CD14-positive monocyte (primary cell): Measurements from ENCODE around the gene MON2. TPM values are rescaled to one million over a fixed set of nuclear protein-coding genes. Genes with fewer than 3 reads are reported as not detected.

Source experiments
- DNase-seq, 3 donors: peaks; one replicate each; pipeline ENCODE4 v3.0.0-alpha.2; 2011 to 2022
- H2AFZ ChIP-seq: 2 replicates; pipeline ENCODE4 v1.6.0; 2012; ENCODE audit warnings: mild to moderate bottlenecking, low read depth, low read length, inconsistent platforms; ENCODE audit not compliant: insufficient read depth, poor library complexity, severe bottlenecking
- H3K27ac ChIP-seq, 2 donors: 1 replicate in 1 of 2; 2 replicates in 1 of 2; pipeline ENCODE4 v1.5.1; 2012 to 2013; ENCODE audit warnings: low read length in 2 of 2, control low read depth in 1 of 2, inconsistent platforms in 1 of 2, low read depth in 1 of 2, mild to moderate bottlenecking in 1 of 2
- H3K27me3 ChIP-seq, 2 donors: one replicate each; pipeline versions ENCODE4 v1.6.0 to v1.6.1; 2011 to 2013; ENCODE audit warnings: low read length in 2 of 2; ENCODE audit not compliant: control insufficient read depth in 2 of 2, insufficient read depth in 2 of 2
- H3K36me3 ChIP-seq, 2 donors: replicated peaks in 1 of 2; 1 replicate in 1 of 2; 2 replicates in 1 of 2; pipeline versions ENCODE4 v1.5.1 to v1.6.1; 2012 to 2013; ENCODE audit warnings: low read length in 2 of 2, control low read depth in 1 of 2, inconsistent platforms in 1 of 2, mild to moderate bottlenecking in 1 of 2; ENCODE audit not compliant: insufficient read depth in 2 of 2, control insufficient read depth in 1 of 2
- H3K4me1 ChIP-seq, 2 donors: 1 replicate in 1 of 2; 2 replicates in 1 of 2; pipeline versions ENCODE4 v1.5.1 to v1.6.1; 2012 to 2013; ENCODE audit warnings: low read length in 2 of 2, control low read depth in 1 of 2, inconsistent platforms in 1 of 2, mild to moderate bottlenecking in 1 of 2, moderate library complexity in 1 of 2; ENCODE audit not compliant: insufficient read depth in 2 of 2, control insufficient read depth in 1 of 2
- H3K4me2 ChIP-seq: replicated peaks from 2 replicates; pipeline ENCODE3; 2012; ENCODE audit warnings: low read length, moderate library complexity, mild to moderate bottlenecking; ENCODE audit not compliant: poor library complexity, severe bottlenecking; ENCODE audit errors: extremely low read depth
- H3K4me3 ChIP-seq, 3 experiments: fragments of 200-600 bp in 1 of 3; sonication (generic) in 1 of 3; replicated peaks in 1 of 3; 1 replicate in 2 of 3; 2 replicates in 1 of 3; pipeline ENCODE4 v1.5.1; 2011 to 2013; ENCODE audit warnings: low read length in 3 of 3, mild to moderate bottlenecking in 3 of 3, control low read depth in 2 of 3, low read depth in 2 of 3, inconsistent platforms in 1 of 3, moderate library complexity in 1 of 3
- H3K79me2 ChIP-seq: 2 replicates; pipeline ENCODE4 v1.6.0; 2012; ENCODE audit warnings: mild to moderate bottlenecking, control low read depth, inconsistent platforms, low read length, moderate library complexity; ENCODE audit not compliant: insufficient read depth
- H3K9ac ChIP-seq: 2 replicates; pipeline ENCODE4 v1.6.0; 2017; ENCODE audit warnings: low read length, mild to moderate bottlenecking; ENCODE audit not compliant: insufficient read depth, poor library complexity, severe bottlenecking
- H3K9me3 ChIP-seq, 2 donors: replicated peaks in 1 of 2; 1 replicate in 1 of 2; 2 replicates in 1 of 2; pipeline versions ENCODE4 v1.5.1 to v1.6.1; 2012 to 2013; ENCODE audit warnings: low read length in 2 of 2, control low read depth in 1 of 2; ENCODE audit not compliant: control insufficient read depth in 1 of 2, insufficient read depth in 1 of 2
- H4K20me1 ChIP-seq: 2 replicates; pipeline ENCODE4 v1.6.0; 2012; ENCODE audit warnings: mild to moderate bottlenecking, low read length, control low read depth, moderate library complexity; ENCODE audit not compliant: insufficient read depth
- H3K27ac Mint-ChIP-seq, 7 donors: one replicate each; pipeline ENCODE4 v1.8.0; 2020; ENCODE audit warnings: mild to moderate bottlenecking in 7 of 7, mixed read lengths in 7 of 7, moderate library complexity in 6 of 7, inconsistent platforms in 2 of 7
- H3K27me3 Mint-ChIP-seq, 3 donors: one replicate each; pipeline ENCODE4 v1.8.0; 2021 to 2022; ENCODE audit warnings: low read depth in 3 of 3, mild to moderate bottlenecking in 3 of 3, mixed read lengths in 3 of 3, moderate library complexity in 3 of 3, inconsistent platforms in 1 of 3
- H3K36me3 Mint-ChIP-seq, 2 donors: one replicate each; pipeline ENCODE4 v1.8.0; 2020; ENCODE audit warnings: mixed read lengths in 2 of 2, inconsistent platforms in 1 of 2, mild to moderate bottlenecking in 1 of 2
- H3K4me1 Mint-ChIP-seq: one replicate; pipeline ENCODE4 v1.8.0; 2020; ENCODE audit warnings: mild to moderate bottlenecking, mixed read lengths
- H3K4me3 Mint-ChIP-seq, 2 donors: one replicate each; pipeline ENCODE4 v1.8.0; 2020; ENCODE audit warnings: mild to moderate bottlenecking in 2 of 2, mixed read lengths in 2 of 2, moderate library complexity in 1 of 2
- H3K9me3 Mint-ChIP-seq, 7 donors: one replicate each; pipeline ENCODE4 v1.8.0; 2020 to 2022; ENCODE audit warnings: mixed read lengths in 7 of 7, mild to moderate bottlenecking in 6 of 7, moderate library complexity in 6 of 7, inconsistent platforms in 2 of 7
- WGBS: methylation state at CpG from one replicate; pipeline ENCODE4 v1.1.5; 2013; ENCODE audit warnings: missing lambda C conversion rate; ENCODE audit not compliant: insufficient coverage; 5-methylcytosine and 5-hydroxymethylcytosine counted together
- intact Hi-C, 2 donors: fragments of 100-400 bp; cut with micrococcal nuclease; formaldehyde crosslinking; loops; one replicate each; pipeline versions ENCODE4 v1.15.0 to v1.15.1; 2023
- polyA plus RNA-seq, 3 donors: library from polyadenylated mRNA; depleted of rRNA in 1 of 3; unstranded in 2 of 3; stranded (reverse) in 1 of 3; fragments of 300-500 nt in 2 of 3; fragments of >200 nt in 1 of 3; fragmentation: Illumina TruSeq in 2 of 3; gene quantifications; 1 replicate in 2 of 3; 2 replicates in 1 of 3; pipeline ENCODE4 v1.2.3, GENCODE V29; 2012 to 2021
- TF ChIP-seq, protein P1 (sequence below): fragments of 200-600 bp; IDR thresholded peaks from one replicate; pipeline ENCODE4 v1.8.0; 2022; ENCODE audit warnings: antibody characterized with exemption, mild to moderate bottlenecking

MON2 gene
- polyA plus RNA-seq, 3 donors, result 6.8 to 17.0 (median 9.6) TPM

DNA sequence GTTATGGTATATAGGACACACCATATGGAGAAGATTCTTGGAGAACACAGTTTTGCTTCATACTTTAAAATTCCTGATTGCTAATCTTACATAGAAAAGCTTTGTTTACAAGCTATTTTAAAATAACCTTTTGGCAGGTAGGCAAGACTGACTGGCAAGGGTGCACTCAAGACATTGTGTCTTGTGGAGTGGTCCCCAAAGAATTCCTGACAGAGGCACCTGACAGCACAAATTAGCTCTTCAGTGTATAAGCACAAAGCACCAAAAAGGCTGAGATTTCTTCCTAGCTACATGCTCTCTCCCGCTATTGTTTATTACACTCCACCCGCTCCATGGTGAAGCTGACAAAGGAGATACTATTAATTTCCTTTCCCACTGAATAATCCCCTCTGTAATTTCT is 139.4 kb downstream of the MON2 start:
- intact Hi-C loops, result no loop called here
- WGBS, result 80% methylated on average over 2 of the region's 2 CpGs
- H3K4me1 Mint-ChIP-seq, result peaks cover 39% of the 10 kb centered on the region

DNA sequence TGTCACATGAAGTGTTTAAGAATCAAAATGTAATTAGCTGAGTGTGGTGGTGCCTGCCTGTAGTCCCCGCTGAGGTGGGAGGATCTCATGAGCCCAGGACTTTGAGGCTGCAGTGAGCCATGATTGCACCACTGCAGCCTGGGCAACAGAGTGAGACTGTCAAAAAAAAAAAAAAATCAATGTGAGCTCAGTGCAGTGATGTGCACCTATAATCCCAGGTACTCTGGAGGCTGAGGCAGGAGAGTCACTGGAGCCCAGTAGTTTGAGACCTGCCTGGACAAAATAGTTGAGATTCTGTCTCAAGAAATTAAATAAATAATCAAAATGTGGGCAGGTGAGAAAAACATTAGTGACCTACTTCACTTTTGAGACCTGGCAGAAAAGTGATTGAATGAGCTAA is 140.0 kb downstream of the MON2 start:
- no peak overlapping the region for H3K9ac ChIP-seq
- Mint-ChIP-seq H3K4me3 (no peak overlapping the region), H3K4me1 (peaks cover 35% of the 10 kb centered on the region), H3K36me3 (peaks cover 0 to 2% of the 10 kb centered on the region in 2 donors), H3K27me3 (peaks cover 0 to 2% (median 0%) of the 10 kb centered on the region in 3 donors), H3K27ac (no peak overlapping the region), H3K9me3 (no peaks in the 10 kb centered on the region)
- DNase-seq, result no peak
- no peak overlapping the region for H3K4me3 ChIP-seq
- no peak overlapping the region for H3K27ac ChIP-seq
- H4K20me1 ChIP-seq, result no peaks in the 10 kb centered on the region
- no peak overlapping the region for H2AFZ ChIP-seq
- intact Hi-C loops, result no loop called here
- no peaks in the 10 kb centered on the region for H3K27me3 ChIP-seq
- no peaks in the 10 kb centered on the region for H3K9me3 ChIP-seq
- H3K4me1 ChIP-seq, result peaks cover 14 to 27% of the 10 kb centered on the region in 2 donors
- TF ChIP-seq, protein P1, sequence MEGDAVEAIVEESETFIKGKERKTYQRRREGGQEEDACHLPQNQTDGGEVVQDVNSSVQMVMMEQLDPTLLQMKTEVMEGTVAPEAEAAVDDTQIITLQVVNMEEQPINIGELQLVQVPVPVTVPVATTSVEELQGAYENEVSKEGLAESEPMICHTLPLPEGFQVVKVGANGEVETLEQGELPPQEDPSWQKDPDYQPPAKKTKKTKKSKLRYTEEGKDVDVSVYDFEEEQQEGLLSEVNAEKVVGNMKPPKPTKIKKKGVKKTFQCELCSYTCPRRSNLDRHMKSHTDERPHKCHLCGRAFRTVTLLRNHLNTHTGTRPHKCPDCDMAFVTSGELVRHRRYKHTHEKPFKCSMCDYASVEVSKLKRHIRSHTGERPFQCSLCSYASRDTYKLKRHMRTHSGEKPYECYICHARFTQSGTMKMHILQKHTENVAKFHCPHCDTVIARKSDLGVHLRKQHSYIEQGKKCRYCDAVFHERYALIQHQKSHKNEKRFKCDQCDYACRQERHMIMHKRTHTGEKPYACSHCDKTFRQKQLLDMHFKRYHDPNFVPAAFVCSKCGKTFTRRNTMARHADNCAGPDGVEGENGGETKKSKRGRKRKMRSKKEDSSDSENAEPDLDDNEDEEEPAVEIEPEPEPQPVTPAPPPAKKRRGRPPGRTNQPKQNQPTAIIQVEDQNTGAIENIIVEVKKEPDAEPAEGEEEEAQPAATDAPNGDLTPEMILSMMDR, result no peak
- peaks cover 57% of the 10 kb centered on the region for H3K79me2 ChIP-seq
- WGBS, result 100% methylated on average over 1 of the region's 1 CpG
- H3K4me2 ChIP-seq, result no peak overlapping the region
- H3K36me3 ChIP-seq, result no peaks in the 10 kb centered on the region

More for the DNA sequence above, 139.4 kb downstream of the MON2 start:
- no peak overlapping the region for H3K9ac ChIP-seq
- Mint-ChIP-seq H3K9me3 (no peaks in the 10 kb centered on the region), H3K27ac (no peak overlapping the region), H3K4me3 (no peak overlapping the region), H3K36me3 (peaks cover 0 to 2% of the 10 kb centered on the region in 2 donors), H3K27me3 (peaks cover 0 to 2% (median 0%) of the 10 kb centered on the region in 3 donors)
- H3K79me2 ChIP-seq, result peaks cover 59% of the 10 kb centered on the region
- no peak overlapping the region for H3K4me3 ChIP-seq
- no peaks in the 10 kb centered on the region for H3K9me3 ChIP-seq
- H3K4me1 ChIP-seq, result peaks cover 16 to 30% of the 10 kb centered on the region in 2 donors
- H3K27me3 ChIP-seq, result no peaks in the 10 kb centered on the region
- H2AFZ ChIP-seq, result no peak overlapping the region
- no peak overlapping the region for H3K27ac ChIP-seq
- H4K20me1 ChIP-seq, result no peaks in the 10 kb centered on the region
- no peak overlapping the region for H3K4me2 ChIP-seq
- no peak for DNase-seq
- H3K36me3 ChIP-seq, result no peaks in the 10 kb centered on the region
- TF ChIP-seq, protein P1, result no peak
